GM12878 (cell line): ENCODE results near the gene INHBB. TPM values are rescaled to one million over a fixed set of nuclear protein-coding genes. Genes with fewer than 3 reads are reported as not detected.

ENCODE experiments used
- E4F1 ChIP-seq: fragments of 450-650 bp; IDR thresholded peaks from 2 replicates; pipeline ENCODE4 v1.6.1; 2018; ENCODE audit warnings: borderline replicate concordance, mild to moderate bottlenecking; ENCODE audit not compliant: partially characterized antibody
- EED ChIP-seq: sonication (generic); IDR thresholded peaks from 2 replicates; pipeline ENCODE4 v1.6.1; 2016; ENCODE audit warnings: antibody characterized with exemption, low read depth
- ELK1 ChIP-seq: IDR thresholded peaks from 2 replicates; pipeline ENCODE4 v1.6.1; 2012; ENCODE audit warnings: low read depth, low read length, improper control_type of control experiment
- ETV6 ChIP-seq, 2 experiments: fragments of 450-650 bp in 1 of 2; IDR thresholded peaks in 1 of 2; conservative IDR thresholded peaks in 1 of 2; 2 replicates each; pipeline ENCODE4 v1.6.1; 2014; ENCODE audit warnings: antibody characterized with exemption in 1 of 2, borderline replicate concordance in 1 of 2, low read depth in 1 of 2, mild to moderate bottlenecking in 1 of 2, moderate library complexity in 1 of 2
- GATAD2B ChIP-seq: fragments of 450-650 bp; conservative IDR thresholded peaks from 2 replicates; pipeline ENCODE4 v1.6.1; 2017; ENCODE audit warnings: low read depth, mild to moderate bottlenecking, moderate library complexity
- HDAC6 ChIP-seq: fragments of 200-600 bp; sonication (generic); IDR thresholded peaks from one replicate; pipeline ENCODE4 v1.8.0; 2017; ENCODE audit warnings: antibody characterized with exemption; ENCODE audit not compliant: unreplicated experiment
- HSF1 ChIP-seq: fragments of 150-350 bp; IDR thresholded peaks from 2 replicates; pipeline ENCODE4 v1.6.1; 2014; ENCODE audit warnings: mild to moderate bottlenecking, low read depth, low read length
- KDM1A ChIP-seq: fragments of 200-600 bp; sonication (generic); IDR thresholded peaks from 2 replicates; pipeline ENCODE4 v1.6.1; 2016; ENCODE audit warnings: borderline replicate concordance
- MEF2A ChIP-seq: IDR thresholded peaks from 2 replicates; pipeline ENCODE4 v1.6.1; 2011; ENCODE audit warnings: low read depth, mild to moderate bottlenecking, low read length, moderate library complexity; ENCODE audit not compliant: insufficient read depth
- NFYA ChIP-seq: IDR thresholded peaks from 2 replicates; pipeline ENCODE4 v1.6.1; 2011; ENCODE audit warnings: low read depth, mild to moderate bottlenecking, low read length, improper control_type of control experiment, borderline replicate concordance
- NKRF ChIP-seq: fragments of 450-650 bp; conservative IDR thresholded peaks from 2 replicates; pipeline ENCODE4 v1.6.1; 2017; ENCODE audit warnings: mild to moderate bottlenecking, moderate library complexity
- PAX8 ChIP-seq: fragments of 450-650 bp; IDR thresholded peaks from 2 replicates; pipeline ENCODE4 v1.6.1; 2017; ENCODE audit warnings: mild to moderate bottlenecking, moderate library complexity
- SIN3A ChIP-seq: IDR thresholded peaks from 2 replicates; pipeline ENCODE4 v1.6.1; 2012; ENCODE audit warnings: low read depth, low read length, improper control_type of control experiment
- SMAD5 ChIP-seq: IDR thresholded peaks from 2 replicates; pipeline ENCODE4 v1.6.1; 2016; ENCODE audit warnings: antibody characterized with exemption, low read depth
- SMC3 ChIP-seq: IDR thresholded peaks from 2 replicates; pipeline ENCODE4 v1.6.1; 2011; ENCODE audit warnings: low read length, improper control_type of control experiment, borderline replicate concordance
- SREBF2 ChIP-seq: IDR thresholded peaks from 2 replicates; pipeline ENCODE4 v1.6.1; 2012; ENCODE audit warnings: mild to moderate bottlenecking, low read length
- STAT1 ChIP-seq: fragments of 450-650 bp; conservative IDR thresholded peaks from 2 replicates; pipeline ENCODE4 v1.6.1; 2014; ENCODE audit warnings: antibody characterized with exemption, mild to moderate bottlenecking
- SUPT20H ChIP-seq: IDR thresholded peaks from 2 replicates; pipeline ENCODE4 v1.6.1; 2011; ENCODE audit warnings: low read depth, mild to moderate bottlenecking, low read length, moderate library complexity, borderline replicate concordance; ENCODE audit not compliant: control insufficient read depth
- TARDBP ChIP-seq: IDR thresholded peaks from 2 replicates; pipeline ENCODE4 v1.6.1; 2016; ENCODE audit warnings: borderline replicate concordance
- WRNIP1 ChIP-seq: IDR thresholded peaks from 2 replicates; pipeline ENCODE4 v1.6.1; 2011; ENCODE audit warnings: low read depth, low read length, improper control_type of control experiment, borderline replicate concordance
- ZBTB11 ChIP-seq: fragments of 450-650 bp; formaldehyde crosslinking; IDR thresholded peaks from 2 replicates; pipeline ENCODE4 v1.5.0; 2022; ENCODE audit warnings: mild to moderate bottlenecking, missing genetic modification characterization
- polyA plus RNA-seq, 11 experiments: library from polyadenylated mRNA; depleted of rRNA in 4 of 11; unstranded in 6 of 11; stranded (reverse) in 5 of 11; fragments of >200 nt; fragmentation: Nextera tagmentation in 4 of 11; fragmentation: Illumina TruSeq in 1 of 11; extraction: Ambion mirVana in 4 of 11; extraction: Trizol in 1 of 11; gene quantifications; 1 replicate in 1 of 11; 2 replicates in 10 of 11; pipeline versions ENCODE4 v1.2.1 to v1.2.3, GENCODE V29; 2011 to 2016; ENCODE audit warnings: inconsistent platforms in 2 of 11, missing spikeins in 2 of 11, low read depth in 1 of 11
- total RNA-seq, 4 experiments: library from RNA; depleted of rRNA in 3 of 4; stranded (reverse); fragments of >200 nt in 3 of 4; fragmentation: Illumina TruSeq in 1 of 4; extraction: Trizol in 1 of 4; gene quantifications; 2 replicates each; pipeline versions ENCODE4 v1.2.1 to v1.2.3, GENCODE V29; 2013 to 2021

Gene INHBB
- total and polyA plus RNA-seq, 10 of the 15 experiments (the other 5 are each of a cell fraction or from before 2014, with no cell fraction given) = 0.05 TPM; not detected in 9

GRCh38 chr2:120310136-120310535 is 35.8 kb upstream of the INHBB start (continued):
- no peak for TF ChIP-seq GATAD2B
- no peak for TF ChIP-seq ELK1
- no peak for TF ChIP-seq ETV6 (conservative IDR thresholded peaks at IDR 0.05 in 1 of 2, IDR thresholded peaks at IDR 0.05 in 1 of 2; ENCODE audit: borderline replicate concordance in 1 of 2, low read depth in 1 of 2)
- no peak for TF ChIP-seq HDAC6
- peak; percentile 88 for TF ChIP-seq MEF2A
- no peak for TF ChIP-seq WRNIP1
- no peak for TF ChIP-seq E4F1
- no peak for TF ChIP-seq SMC3
- TF ChIP-seq SMAD5 = no peak
- no peak for TF ChIP-seq ZBTB11 (CRISPR knock-in tag)
- no peak for TF ChIP-seq TARDBP
- TF ChIP-seq NKRF = no peak
- no peak for TF ChIP-seq SIN3A
- TF ChIP-seq EED = peak; percentile 56; the same call in 1 of the 2 replicates
- TF ChIP-seq PAX8 = no peak
- no peak for TF ChIP-seq SUPT20H
- TF ChIP-seq STAT1 = no peak
- TF ChIP-seq NFYA = no peak
- TF ChIP-seq HSF1 = no peak
- no peak for TF ChIP-seq KDM1A
- no peak for TF ChIP-seq SREBF2
